SK-N-MC (cell line): ENCODE results near the gene ITGBL1.

Experiments used
- EZH2 ChIP-seq: fragments of 200-600 bp; sonication (generic); IDR thresholded peaks from one replicate; pipeline ENCODE4 v1.6.1; 2017; ENCODE audit warnings: antibody characterized with exemption
- POLR2AphosphoS5 ChIP-seq: IDR thresholded peaks from 2 replicates; pipeline ENCODE4 v1.6.1; 2012; ENCODE audit warnings: mild to moderate bottlenecking, low read depth, low read length, borderline replicate concordance

DNA sequence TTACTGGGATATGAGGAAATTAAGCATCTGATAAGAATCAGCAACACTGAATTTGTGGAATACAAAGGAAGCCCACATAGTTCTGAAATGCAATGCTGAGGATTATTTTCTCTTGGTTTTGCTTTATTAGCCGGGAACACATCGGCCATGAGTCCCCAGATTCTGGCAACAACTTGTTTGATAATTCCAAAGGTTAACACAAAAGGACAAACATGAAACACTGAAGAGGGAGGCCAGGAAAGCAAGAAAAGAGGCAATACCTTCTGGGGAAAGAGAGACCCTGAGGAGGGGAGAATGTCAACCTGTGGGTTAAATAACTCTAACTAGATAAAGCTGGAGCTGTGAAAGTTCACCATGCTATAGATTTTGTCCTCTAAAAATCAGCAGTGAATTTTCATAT is 285.9 kb downstream of the ITGBL1 start:
- TF ChIP-seq POLR2AphosphoS5 (no peak), EZH2 (no peak)
